ENCODE measurements around the gene DGKA.
"Not testable (repeated sequence)": the region's sequence is repeated elsewhere in the genome, so short reads cannot be mapped to it uniquely, and the experiment has no call there.

DGKA gene

GRCh38 chr12:55969356-55969755 lies 38.4 kb downstream of the DGKA start:
- no peak for FAIRE-seq

DNA sequence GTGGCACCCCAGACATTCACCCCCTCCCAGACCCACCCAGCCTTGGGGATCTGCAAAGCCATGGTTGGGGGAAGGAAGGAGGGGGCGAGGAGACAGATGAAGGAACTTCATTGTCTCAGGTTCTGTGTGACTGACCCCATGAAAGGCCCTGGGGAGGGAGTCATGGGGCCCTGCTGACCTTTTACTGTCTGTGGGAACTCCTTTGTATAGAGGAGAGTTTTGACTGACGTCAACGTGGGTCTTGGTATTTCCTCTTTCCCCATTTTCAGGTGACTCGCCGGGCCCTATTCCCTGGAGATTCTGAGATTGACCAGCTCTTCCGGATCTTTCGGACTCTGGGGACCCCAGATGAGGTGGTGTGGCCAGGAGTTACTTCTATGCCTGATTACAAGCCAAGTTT lies 39.8 kb downstream of the DGKA start:
- no peak for FAIRE-seq

DNA sequence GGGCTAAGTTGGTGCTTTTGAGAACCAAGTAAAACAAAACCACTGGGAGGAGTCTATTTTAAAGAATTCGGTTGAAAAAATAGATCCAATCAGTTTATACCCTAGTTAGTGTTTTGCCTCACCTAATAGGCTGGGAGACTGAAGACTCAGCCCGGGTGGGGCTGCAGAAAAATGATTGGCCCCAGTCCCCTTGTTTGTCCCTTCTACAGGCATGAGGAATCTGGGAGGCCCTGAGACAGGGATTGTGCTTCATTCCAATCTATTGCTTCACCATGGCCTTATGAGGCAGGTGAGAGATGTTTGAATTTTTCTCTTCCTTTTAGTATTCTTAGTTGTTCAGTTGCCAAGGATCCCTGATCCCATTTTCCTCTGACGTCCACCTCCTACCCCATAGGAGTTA lies 41.1 kb downstream of the DGKA start:
- no peak for FAIRE-seq

GRCh38 chr12:55972456-55972855 lies 41.5 kb downstream of the DGKA start:
- no peak for FAIRE-seq

DNA sequence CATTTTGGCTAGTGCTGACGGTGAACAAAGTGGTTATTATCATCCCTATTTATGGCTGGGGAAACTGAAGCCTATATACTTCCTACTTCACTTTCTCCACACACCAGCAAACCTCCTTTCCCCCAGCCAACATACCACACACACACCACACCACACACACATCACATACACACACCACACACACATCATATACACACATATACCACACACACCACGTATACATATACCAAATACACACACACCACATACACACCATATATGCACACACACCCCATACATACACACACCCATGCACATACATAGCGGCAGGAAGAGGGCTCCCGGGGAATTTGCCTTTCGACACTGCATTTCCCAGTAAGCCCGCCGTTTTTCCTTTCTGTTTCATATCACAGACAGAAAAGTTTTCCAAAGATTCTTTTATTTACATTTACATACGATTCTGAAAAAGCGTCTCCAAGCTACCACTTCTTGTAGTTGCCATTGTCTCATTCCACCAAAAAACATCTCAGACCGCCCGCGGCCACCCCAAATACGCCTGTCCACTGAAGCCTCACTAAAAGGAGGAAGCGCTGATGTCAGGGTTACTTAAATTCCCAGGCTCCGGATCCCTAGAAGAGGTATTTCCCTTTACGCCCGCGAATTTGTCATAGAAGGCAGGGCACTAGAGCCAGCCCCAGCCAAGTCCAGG lies 42.1 kb downstream of the DGKA start:
- no peak for FAIRE-seq

DNA sequence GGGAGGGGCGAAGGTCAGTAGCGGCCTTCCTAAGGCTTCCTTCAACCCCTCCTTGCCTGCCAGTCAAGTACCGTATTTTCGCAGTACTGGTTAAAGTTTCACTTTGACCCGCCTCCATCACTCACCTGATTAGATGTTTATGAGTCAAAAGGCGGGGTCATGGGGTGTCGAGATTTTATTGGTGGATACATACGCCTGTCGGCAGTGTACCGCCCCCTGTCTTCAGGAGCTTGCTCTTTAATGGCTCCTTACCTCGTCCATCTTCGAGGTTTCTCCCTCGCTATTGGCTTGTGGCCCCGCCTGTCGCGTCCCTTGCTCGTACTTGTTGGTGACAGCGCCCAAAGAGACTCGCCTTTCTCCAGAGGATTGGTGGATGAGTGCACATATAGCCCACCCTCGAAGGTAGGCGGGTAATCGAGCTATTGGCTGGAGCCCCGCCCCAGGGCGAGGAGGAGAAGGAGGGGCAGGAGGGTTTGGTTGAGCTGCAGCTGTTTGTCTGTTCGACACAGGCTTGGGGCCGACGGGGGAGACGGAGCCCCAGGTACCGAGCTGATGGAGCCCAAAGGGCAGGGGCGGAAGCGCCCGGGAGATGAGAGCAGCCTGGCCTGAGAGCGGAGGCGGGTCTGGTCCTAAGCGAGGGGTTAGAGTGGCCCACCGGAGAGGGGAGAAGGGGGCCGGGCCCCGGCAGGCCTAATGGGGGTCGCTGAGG lies 42.8 kb downstream of the DGKA start, which contains the start of gene RAB5B:
TSS of gene RAB5B (plus strand) at position 480 of the 709 bp plus-strand sequence. CDS start 12,883 bp downstream, outside the sequence.
- peak; percentile 99 for FAIRE-seq

DNA sequence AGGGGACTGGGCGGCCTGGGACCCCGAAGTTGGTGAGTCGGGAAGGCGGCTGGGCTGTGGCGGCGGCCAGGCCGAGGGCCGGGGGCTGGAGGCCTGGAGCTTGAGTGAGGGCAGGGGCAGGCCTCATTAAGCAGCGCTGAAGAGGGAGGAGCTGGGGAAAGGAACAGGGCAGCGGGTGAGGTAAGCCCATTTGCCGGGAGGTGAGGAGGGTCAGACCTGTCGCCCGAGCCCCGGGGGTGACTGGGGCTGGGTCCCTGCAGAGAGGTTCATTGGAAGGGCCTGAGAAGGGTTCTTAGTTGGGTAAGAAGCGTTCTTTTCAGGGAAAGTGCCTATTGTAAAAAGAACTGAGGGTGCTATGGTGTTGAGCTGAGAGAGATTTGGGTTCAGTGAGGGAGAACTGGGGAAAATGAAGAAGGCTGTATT lies 43.4 kb downstream of the DGKA start:
- no peak for FAIRE-seq

DNA sequence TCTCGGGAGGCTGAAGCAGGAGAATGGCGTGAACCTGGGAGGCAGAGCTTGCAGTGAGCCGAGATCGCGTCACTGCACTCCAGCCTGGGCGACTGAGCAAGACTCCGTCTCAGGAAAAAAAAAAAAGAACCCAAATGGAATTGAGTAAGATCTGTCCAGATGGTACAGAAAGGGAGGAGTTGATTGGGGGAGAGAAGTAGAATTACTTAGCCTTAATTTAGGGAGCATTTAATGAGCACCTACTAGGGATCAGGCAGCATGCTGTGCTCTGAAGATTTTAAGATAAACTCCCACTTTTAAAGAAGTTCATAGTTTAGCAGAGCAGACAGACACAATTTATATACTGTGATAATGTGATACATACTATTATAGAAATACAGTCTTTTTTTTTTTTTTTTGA lies 47.4 kb downstream of the DGKA start:
- FAIRE-seq = no peak

DNA sequence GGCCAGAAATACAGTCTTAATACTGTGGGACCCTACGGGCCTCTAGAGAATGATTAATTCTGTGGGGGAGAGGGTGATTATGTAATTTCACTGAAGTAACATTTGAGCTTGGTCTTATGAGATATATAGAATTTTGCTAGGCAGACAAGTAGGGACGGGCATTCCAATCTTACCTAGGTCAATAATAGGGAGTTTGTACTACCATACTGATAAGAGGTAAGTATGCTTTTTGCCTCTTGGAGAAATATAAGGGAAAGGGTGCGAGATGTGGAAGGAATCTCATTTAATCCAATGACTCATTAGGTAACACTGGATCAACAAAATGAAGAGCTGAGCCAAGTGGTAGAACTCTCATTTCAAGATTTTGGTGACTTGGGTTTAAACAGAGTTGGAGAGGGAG lies 48.1 kb downstream of the DGKA start:
- FAIRE-seq = no peak

DNA sequence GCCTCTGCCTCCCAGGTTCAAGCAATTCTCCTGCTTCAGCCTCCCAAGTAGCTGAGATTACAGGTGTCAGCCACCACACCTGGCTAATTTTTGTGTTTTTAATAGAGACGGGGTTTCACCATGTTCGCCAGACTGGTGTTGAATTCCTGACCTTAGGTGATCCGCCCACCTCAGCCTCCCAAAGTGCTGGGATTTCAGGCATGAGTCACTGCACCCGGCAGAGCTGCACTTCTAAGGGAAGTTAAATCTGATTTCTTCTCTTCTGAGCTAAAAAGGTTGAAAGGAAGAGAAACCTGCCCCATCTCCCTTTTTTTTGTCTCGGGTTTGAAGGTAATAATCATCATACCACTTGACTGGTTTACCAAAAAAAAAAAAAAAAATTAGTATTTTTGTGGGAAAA lies 50.9 kb downstream of the DGKA start:
- not testable (repeated sequence) for FAIRE-seq

GRCh38 chr12:55982319-55982936 lies 51.5 kb downstream of the DGKA start:
- FAIRE-seq = no peak

DNA sequence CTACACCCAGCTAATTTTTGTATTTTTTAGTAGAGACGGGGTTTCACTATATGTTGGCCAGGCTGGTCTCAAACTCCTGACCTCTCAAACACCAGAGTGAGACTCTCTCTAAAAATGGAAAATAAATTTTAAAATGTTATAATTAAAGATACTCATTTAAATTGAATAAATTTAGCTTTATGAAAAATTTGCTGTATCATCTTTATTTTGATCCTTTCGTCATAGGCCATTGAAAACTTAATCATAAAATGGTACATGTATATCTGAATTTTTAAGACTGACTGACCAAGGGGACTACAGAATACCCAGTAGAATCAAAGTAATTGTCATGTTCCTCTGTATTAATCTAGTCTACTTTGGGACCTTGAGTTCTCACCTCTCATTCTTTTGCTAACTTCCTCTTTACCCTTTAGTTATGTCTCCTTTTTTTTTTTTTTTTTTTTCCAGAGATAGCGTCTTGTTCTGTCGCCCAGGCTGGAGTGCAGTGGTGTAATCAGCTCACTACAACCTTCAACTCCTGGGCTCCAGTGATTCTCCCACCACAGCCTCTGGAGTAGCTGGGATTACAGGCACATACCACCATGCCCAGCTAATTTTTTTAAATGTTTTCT lies 52.4 kb downstream of the DGKA start:
- no peak for FAIRE-seq

DNA sequence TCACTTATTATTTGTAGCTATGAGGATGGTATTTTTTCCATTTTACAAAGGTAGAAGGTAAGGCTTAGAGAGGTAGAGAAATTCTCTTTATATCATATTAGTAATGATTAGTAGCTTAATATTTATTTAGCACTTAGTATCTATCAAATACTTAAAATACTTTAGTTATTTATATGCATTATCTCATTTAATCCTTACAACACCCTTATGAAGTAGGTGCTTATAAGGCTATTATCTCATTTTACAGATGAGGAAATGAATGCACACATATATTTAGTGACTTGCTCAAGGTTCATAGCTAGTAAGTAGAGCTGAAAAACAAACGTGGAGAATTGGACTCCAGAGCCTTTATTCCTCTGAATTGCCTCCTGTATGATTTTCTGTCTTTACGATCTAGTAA lies 53.9 kb downstream of the DGKA start:
- no peak for FAIRE-seq

DNA sequence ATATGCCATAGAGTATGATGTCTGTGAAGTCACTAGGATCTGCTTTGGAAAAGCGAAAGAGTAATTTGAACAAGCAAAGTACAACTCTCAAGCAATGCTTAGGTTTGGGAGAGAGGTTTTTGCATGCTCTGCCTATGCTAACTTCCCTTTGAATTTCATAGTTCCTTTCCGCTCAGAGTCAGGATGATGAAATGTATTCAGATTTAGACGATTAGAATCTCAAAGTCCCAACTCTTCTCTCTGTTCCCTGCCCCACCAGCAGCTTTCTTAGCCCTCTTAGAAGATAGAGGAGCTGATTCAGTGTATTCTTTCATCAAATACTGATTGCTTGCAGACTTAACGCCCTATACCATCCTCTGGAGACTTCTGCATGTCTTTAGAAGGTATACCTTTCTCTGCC lies 54.4 kb downstream of the DGKA start:
- no peak for FAIRE-seq

DNA sequence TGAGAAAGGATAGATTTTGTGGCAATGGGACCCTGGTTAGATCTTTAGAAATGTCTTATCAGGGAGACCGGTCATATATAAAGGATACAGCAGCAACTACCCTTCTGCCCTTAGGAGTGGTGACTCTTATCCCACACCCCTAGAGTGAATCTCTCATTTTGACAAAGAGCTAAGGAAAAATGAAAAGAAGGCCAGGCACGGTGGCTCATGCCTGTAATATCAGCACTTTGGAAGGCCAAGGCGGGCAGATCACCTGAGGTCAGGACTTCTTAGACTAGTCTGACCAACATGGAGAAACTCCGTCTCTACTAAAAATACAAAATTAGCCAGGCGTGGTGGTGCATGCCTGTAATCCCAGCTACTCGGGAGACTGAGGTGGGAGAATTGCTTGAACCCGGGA lies 55.0 kb downstream of the DGKA start:
- not testable (repeated sequence) for FAIRE-seq

- FAIRE-seq = no peak
These were observed 60.1 kb downstream of the DGKA start for GRCh38 chr12:55991110-55991509.

DNA sequence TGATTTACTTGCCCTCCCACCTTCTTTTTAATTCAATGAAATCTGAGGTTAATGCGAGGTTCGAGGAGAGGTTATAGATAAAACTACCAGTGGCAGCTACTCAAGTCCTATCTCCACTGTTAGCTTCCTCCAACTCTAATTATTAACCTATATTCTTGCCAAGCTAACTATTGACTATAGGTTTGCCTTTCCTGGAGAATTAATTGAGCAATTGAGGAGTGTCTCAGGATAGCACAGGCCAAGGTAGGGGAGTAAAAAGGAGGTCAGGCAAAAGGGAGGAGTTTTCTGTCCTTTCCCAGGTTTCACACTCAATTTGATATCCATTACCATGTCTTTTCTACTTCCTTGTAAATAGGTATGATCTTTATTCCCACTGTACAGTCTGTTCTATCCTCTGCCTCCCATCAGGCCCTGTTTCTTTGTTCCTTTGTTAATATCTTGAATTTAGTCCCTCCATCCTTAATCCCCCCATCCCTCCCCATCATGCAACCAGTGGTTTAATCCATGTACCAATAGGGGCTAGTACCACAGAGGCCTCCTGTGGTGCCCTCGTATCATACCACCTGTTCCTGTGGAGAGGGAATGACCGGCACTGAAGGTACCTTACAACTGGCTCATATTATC lies 62.4 kb downstream of the DGKA start:
- no peak for FAIRE-seq

DNA sequence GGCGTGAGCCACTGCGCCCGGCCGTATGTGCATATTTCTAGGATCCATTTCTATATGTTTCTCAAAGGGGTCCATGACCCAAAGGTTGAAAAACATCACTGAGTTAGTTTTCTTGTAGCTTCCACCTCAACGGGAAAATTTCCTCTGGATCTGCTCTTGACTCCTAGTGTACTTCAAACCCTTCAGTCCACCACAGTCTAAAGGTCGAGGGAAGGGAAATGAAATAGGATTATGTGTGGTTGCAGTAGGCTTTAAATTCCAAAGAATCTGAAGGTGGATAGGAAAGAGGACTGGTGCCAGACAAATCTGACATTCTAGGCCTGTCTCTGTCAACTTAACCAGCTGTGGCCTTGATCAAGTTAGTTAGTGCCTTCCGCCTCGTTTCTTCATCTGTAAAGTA lies 64.4 kb downstream of the DGKA start:
- no peak for FAIRE-seq

- FAIRE-seq = peak; percentile 92
These were observed 65.3 kb downstream of the DGKA start for GRCh38 chr12:55996201-55996714.

DNA sequence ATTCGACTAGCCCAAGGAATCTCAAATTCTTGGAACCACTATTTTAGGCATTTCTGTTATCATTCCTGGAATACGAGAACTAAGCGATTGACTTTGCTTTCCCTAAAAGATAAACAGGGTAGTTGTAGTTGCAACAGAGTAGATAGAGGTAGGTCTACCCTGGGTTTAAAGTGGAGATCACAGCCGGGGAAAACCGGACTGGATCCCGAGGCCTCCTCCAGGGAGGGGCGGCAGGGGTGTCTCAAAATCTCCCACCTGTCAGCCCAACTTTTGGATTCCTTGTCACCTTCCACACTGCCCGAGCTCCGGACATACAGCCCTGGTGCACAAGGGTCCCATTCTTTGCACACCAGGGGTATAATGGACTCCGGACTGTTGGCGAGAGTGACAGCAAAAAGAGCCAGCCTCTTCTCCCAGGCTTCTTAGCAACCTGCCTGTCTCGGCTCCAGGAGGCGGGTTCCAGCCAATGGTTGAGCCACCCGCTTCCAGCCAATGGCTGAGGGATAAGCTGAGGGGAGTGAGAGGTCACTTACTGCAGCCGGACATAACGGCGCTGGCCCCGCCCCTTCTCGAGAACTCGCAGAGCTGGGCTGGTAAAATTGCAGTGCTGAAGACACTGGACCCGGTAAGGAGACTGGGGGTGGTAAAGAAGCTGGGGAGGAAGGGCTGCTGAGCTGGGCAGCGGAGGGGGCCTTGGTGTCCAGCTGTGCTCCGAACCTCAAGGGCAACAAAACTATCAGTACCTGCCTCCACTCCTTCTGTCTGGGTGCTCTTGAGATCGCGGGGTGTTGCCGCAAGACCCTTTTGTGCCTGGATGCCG lies 66.0 kb downstream of the DGKA start, which contains the start of gene SUOX:
TSS of gene SUOX (plus strand) at position 562 of the 820 bp plus-strand sequence. CDS start 4,946 bp downstream, outside the sequence.
- FAIRE-seq = peak; percentile 99

GRCh38 chr12:55997535-55997859 lies 66.5 kb downstream of the DGKA start:
- FAIRE-seq = no peak

GRCh38 chr12:55999522-55999921 lies 68.6 kb downstream of the DGKA start:
- FAIRE-seq = not testable (repeated sequence)
